HUES64 (cell line): Measurements from ENCODE around the gene TMEM272.

Experiments
- H3K27ac ChIP-seq: 2 replicates; pipeline ENCODE4 v1.7.0; 2013; ENCODE audit warnings: low read depth, low read length, inconsistent platforms
- H3K27me3 ChIP-seq: 2 replicates; pipeline ENCODE4 v1.6.1; 2013; ENCODE audit warnings: mild to moderate bottlenecking, low read length; ENCODE audit not compliant: insufficient read depth
- H3K36me3 ChIP-seq: 2 replicates; pipeline ENCODE4 v1.6.1; 2013; ENCODE audit warnings: mild to moderate bottlenecking, low read length; ENCODE audit not compliant: insufficient read depth
- H3K4me1 ChIP-seq: 2 replicates; pipeline ENCODE4 v1.6.1; 2013; ENCODE audit warnings: mild to moderate bottlenecking, low read length, moderate library complexity; ENCODE audit not compliant: insufficient read depth
- H3K4me3 ChIP-seq: 2 replicates; pipeline ENCODE4 v1.5.1; 2013; ENCODE audit warnings: mild to moderate bottlenecking, low read length, moderate library complexity
- H3K9ac ChIP-seq: 2 replicates; pipeline ENCODE4 v1.6.1; 2013; ENCODE audit warnings: mild to moderate bottlenecking, low read depth, low read length
- H3K9me3 ChIP-seq: 2 replicates; pipeline ENCODE4 v1.6.1; 2013; ENCODE audit warnings: low read depth, low read length; ENCODE audit not compliant: insufficient read depth
- WGBS: fragments of 150-250, 120-280 bp; methylation state at CpG from one replicate; pipeline ENCODE4 v1.1.7; 2013; ENCODE audit warnings: missing lambda C conversion rate; 5-methylcytosine and 5-hydroxymethylcytosine counted together

TMEM272 gene

DNA sequence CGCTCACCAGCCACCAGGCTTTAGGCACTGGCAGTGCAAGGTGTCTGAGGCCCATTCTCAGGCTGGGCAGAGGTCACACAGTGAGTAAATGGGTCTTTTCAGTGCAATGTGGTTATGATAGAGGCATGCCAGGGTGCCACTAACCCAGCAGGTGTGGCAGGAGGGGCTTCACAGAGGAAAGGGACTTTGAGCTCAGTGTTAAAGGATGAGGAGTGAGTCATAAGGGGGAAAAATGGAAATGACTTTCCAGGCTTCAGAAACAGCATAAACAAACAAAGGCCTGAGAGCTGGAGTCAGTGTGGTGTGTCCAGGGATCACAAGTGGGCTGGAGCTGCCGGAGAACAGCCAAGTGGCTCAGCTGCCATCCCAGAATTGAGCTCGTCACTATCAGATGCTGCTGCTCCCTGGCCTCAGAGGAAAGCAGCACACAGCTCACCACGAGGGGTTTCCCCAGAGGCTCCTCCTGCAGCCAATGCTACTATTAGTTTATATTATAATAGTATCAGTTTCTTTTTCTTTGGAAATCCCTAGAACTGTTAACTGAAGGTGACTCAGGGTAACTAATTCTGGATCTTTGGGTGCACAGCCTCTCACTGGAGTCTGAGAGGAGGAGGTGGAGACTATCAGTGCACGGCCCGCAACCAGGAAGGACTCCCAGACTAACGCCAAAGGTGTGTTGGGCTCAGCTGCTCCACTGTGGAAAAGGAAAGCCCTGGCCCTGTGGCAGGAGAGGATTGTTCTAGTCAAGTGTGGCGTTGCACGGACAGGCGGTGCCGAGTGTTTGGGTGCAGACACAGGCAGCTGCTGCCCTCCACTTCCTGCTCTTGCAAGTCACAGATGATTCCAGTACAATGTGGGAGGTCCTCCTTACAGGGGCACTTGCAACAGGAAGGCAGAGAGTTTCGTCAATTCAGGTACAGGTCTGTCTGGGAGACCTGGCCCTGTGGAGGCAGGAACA, 80.5 kb downstream of the TMEM272 start:
- Histone ChIP-seq H3K9me3 (no peaks in the 10 kb centered on the region), H3K27ac (no peak overlapping the region), H3K4me1 (peaks cover 7% of the 10 kb centered on the region; the same call in 1 of the 2 replicates), H3K27me3 (no peaks in the 10 kb centered on the region), H3K36me3 (peaks cover 48% of the 10 kb centered on the region), H3K4me3 (no peak overlapping the region), H3K9ac (no peak overlapping the region)
- 90% methylated on average over 12 of the region's 12 CpGs for WGBS

DNA sequence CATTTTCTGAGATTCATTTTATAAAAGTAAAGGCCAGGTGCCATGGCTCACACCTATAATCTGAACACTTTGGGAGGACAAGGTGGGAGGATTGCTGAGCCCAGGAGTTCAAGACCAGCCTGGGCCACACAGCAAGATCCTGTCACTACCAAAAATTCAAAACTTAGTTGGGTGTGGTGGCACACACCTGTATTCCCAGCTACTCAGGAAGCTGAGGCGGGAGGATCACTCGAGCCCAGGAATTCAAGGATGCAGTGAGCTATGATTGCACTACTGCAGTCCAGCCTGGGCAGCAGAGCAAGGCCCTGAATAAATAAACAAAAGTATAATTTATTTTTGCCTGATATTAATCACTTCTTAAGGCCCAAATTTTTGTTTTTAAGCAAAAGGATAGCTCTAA, 81.5 kb downstream of the TMEM272 start:
- H3K36me3 ChIP-seq, result peaks cover 58% of the 10 kb centered on the region
- WGBS, result 95% methylated on average over 2 of the region's 2 CpGs
- H3K9me3 ChIP-seq, result no peaks in the 10 kb centered on the region
- no peak overlapping the region for H3K4me3 ChIP-seq
- H3K4me1 ChIP-seq, result peaks cover 5% of the 10 kb centered on the region; the same call in 1 of the 2 replicates
- no peaks in the 10 kb centered on the region for H3K27me3 ChIP-seq
- H3K9ac ChIP-seq, result no peak overlapping the region
- H3K27ac ChIP-seq, result no peak overlapping the region
